Transverse colon (tissue), 4 donors: ENCODE measurements around the gene LIFR. TPM values are rescaled to one million over a fixed set of nuclear protein-coding genes. Genes with fewer than 3 reads are reported as not detected.

Source experiments
- DNase-seq: peaks from one replicate; pipeline ENCODE4 v3.0.0-alpha.2; 2019
- H3K27ac ChIP-seq, 4 donors: fragments of 200-600 bp; sonication (generic); 2 replicates each; pipeline ENCODE4 v1.5.1; 2016 to 2018; ENCODE audit warnings: inconsistent platforms in 4 of 4
- H3K27me3 ChIP-seq: fragments of 200-600 bp; sonication (generic); 2 replicates; pipeline ENCODE4 v1.5.1; 2017; ENCODE audit warnings: inconsistent platforms
- H3K36me3 ChIP-seq, 4 donors: fragments of 200-600 bp; sonication (generic); 2 replicates each; pipeline ENCODE4 v1.5.1; 2017 to 2019; ENCODE audit warnings: inconsistent platforms in 4 of 4
- H3K4me1 ChIP-seq, 4 donors: fragments of 200-600 bp; sonication (generic); 2 replicates each; pipeline ENCODE4 v1.5.1; 2017 to 2020; ENCODE audit warnings: inconsistent platforms in 4 of 4
- H3K4me3 ChIP-seq, 4 donors: fragments of 200-600 bp; sonication (generic); 1 replicate in 1 of 4; 2 replicates in 3 of 4; pipeline versions ENCODE4 v1.5.1 to v1.6.1; 2017 to 2019; ENCODE audit warnings: inconsistent platforms in 4 of 4
- H3K9me3 ChIP-seq, 2 donors: fragments of 200-600 bp; sonication (generic); 2 replicates each; pipeline ENCODE4 v1.5.1; 2017 to 2019; ENCODE audit warnings: inconsistent platforms in 2 of 2
- EP300 ChIP-seq: sonication (generic); formaldehyde crosslinking; IDR thresholded peaks from one replicate; pipeline ENCODE4 v1.6.1; 2017; ENCODE audit warnings: antibody characterized with exemption, low read depth
- POLR2A ChIP-seq: fragments of 450-650 bp; IDR thresholded peaks from one replicate; pipeline ENCODE4 v1.6.1; 2016; ENCODE audit warnings: antibody characterized with exemption, mild to moderate bottlenecking, moderate library complexity
- POLR2AphosphoS5 ChIP-seq, 3 donors: sonication (generic); formaldehyde crosslinking; IDR thresholded peaks; one replicate each; pipeline ENCODE4 v1.6.1; 2016; ENCODE audit warnings: antibody characterized with exemption in 3 of 3
- WGBS, 2 donors: methylation state at CpG; one replicate each; pipeline ENCODE4 v1.1.5; 2018; ENCODE audit warnings: low coverage in 1 of 2; 5-methylcytosine and 5-hydroxymethylcytosine counted together
- in situ Hi-C, 4 donors: fragments of 200-750 bp; cut with MboI; loops; one replicate each; pipeline versions ENCODE4 v1.15.0 to v1.15.1; 2017; ENCODE audit warnings: low sequenced_read_pairs in 3 of 4, low pct_ligation_motif_present in 1 of 4, low pct_unique_long_range_greater_than_20kb in 1 of 4
- intact Hi-C: fragments of 100-400 bp; cut with DNase I; formaldehyde crosslinking; loops from one replicate; pipeline ENCODE4 v1.15.1; 2023; ENCODE audit warnings: low total_unique reads
- total RNA-seq, 4 donors: library from RNA; depleted of rRNA; stranded (reverse); fragments of >200 nt; gene quantifications; one replicate each; pipeline ENCODE4 v1.1.0, GENCODE V29; 2016
- TF ChIP-seq, protein P1 (sequence below), 5 experiments: fragments of 200-600 bp in 3 of 5; fragments of 450-650 bp in 2 of 5; sonication (generic) in 3 of 5; IDR thresholded peaks; 1 replicate in 2 of 5; 2 replicates in 3 of 5; pipeline ENCODE4 v1.5.1; 2016 to 2017; ENCODE audit warnings: antibody characterized with exemption in 5 of 5, inconsistent platforms in 3 of 5, mild to moderate bottlenecking in 2 of 5, moderate library complexity in 1 of 5

The LIFR gene
- total RNA-seq, 4 donors from 2014 or later = 4.9 to 28.1 (median 12.8) TPM

DNA sequence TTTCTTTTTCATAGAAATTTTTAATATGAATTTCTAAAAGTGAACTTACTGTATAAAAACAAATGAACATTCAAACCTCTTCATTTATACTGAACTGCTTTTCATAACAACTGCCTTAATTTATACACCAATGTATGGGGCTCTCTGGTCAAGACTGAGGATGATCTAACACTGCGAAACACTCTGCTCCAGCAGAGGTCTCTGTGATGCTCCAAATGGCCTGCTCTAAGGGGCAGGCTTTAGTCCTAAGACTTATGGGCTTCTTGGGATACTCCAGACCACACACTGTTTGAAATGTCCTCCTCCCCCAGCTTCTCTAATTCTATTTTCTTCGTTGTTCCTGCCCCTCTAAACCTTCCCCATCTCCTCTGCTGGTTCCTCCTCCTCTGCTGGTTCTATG, 58.5 kb downstream of the LIFR start:
- intact Hi-C loops (no loop called here), in situ Hi-C loops (no loop called here)
- Histone ChIP-seq H3K36me3 (no peaks in the 10 kb centered on the region), H3K27me3 (no peaks in the 10 kb centered on the region), H3K4me1 (no peaks in the 10 kb centered on the region), H3K9me3 (no peaks in the 10 kb centered on the region), H3K4me3 (no peak overlapping the region), H3K27ac (no peak overlapping the region)
- no peak for TF ChIP-seq POLR2AphosphoS5 (IDR thresholded peaks at IDR 0.05)
- no peak for TF ChIP-seq EP300
- TF ChIP-seq POLR2A = no peak
- TF ChIP-seq, protein P1, sequence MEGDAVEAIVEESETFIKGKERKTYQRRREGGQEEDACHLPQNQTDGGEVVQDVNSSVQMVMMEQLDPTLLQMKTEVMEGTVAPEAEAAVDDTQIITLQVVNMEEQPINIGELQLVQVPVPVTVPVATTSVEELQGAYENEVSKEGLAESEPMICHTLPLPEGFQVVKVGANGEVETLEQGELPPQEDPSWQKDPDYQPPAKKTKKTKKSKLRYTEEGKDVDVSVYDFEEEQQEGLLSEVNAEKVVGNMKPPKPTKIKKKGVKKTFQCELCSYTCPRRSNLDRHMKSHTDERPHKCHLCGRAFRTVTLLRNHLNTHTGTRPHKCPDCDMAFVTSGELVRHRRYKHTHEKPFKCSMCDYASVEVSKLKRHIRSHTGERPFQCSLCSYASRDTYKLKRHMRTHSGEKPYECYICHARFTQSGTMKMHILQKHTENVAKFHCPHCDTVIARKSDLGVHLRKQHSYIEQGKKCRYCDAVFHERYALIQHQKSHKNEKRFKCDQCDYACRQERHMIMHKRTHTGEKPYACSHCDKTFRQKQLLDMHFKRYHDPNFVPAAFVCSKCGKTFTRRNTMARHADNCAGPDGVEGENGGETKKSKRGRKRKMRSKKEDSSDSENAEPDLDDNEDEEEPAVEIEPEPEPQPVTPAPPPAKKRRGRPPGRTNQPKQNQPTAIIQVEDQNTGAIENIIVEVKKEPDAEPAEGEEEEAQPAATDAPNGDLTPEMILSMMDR (IDR thresholded peaks at IDR 0.05) = no peak
- DNase-seq = no peak
- WGBS, 2 donors = 61 to 100% methylated on average over 1 to 2 of the region's 2 CpGs

DNA sequence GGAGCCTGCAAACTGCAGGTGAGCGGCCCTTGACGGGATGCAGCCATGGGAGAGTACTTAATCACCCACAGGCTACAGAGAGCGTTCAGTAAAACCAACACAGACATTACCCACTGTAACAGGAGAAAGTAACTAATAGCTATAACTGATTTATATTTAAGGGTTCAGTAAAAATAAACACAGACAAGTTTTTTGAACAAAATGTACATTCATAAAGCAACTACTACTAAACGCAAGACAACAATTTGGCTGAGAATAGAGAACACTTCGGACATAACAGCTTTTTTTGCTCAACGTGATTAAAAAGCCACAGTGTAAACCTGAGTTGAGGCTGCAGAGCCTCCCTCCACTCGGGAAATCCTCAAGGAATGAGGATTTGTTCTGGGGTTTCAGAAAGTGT, 61.7 kb downstream of the LIFR start:
- no peak overlapping the region for H3K4me3 ChIP-seq
- no peaks in the 10 kb centered on the region for H3K27me3 ChIP-seq
- TF ChIP-seq POLR2A (no peak), POLR2AphosphoS5 (IDR thresholded peaks at IDR 0.05) (no peak), EP300 (no peak)
- TF ChIP-seq, protein P1 (IDR thresholded peaks at IDR 0.05) = no peak
- no peaks in the 10 kb centered on the region for H3K9me3 ChIP-seq
- 74 to 80% methylated on average over 7 of the region's 7 CpGs for WGBS, 2 donors
- DNase-seq = no peak
- in situ Hi-C loops (no loop called here), intact Hi-C loops (no loop called here)
- H3K36me3 ChIP-seq = no peaks in the 10 kb centered on the region
- H3K4me1 ChIP-seq = no peaks in the 10 kb centered on the region
- no peak overlapping the region for H3K27ac ChIP-seq

DNA sequence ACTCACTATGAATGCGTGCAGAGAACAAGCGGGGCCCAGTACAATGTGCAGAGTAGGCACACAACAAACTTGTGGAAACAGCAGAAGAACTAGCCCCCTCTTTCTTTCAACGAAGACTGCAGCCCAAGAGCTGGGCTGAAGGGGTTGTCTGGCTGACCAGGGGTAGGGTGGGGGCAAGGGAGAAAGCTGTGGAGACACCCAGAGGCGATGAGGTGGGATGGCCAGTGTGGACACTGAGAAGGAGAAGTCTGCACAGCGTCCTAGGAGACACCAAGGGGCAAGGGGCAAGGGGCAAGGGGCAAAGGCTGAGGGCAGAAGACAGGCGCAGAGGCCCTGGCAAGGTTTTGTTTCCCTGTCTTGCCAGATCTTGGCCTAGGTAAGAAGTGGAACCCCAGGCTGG, 62.3 kb downstream of the LIFR start:
- H3K27me3 ChIP-seq = no peaks in the 10 kb centered on the region
- in situ Hi-C loops (no loop called here), intact Hi-C loops (no loop called here)
- DNase-seq = no peak
- H3K36me3 ChIP-seq = no peaks in the 10 kb centered on the region
- H3K4me3 ChIP-seq = no peak overlapping the region
- no peaks in the 10 kb centered on the region for H3K4me1 ChIP-seq
- H3K9me3 ChIP-seq = no peaks in the 10 kb centered on the region
- no peak overlapping the region for H3K27ac ChIP-seq
- TF ChIP-seq, protein P1 (IDR thresholded peaks at IDR 0.05) = no peak
- TF ChIP-seq POLR2AphosphoS5 (IDR thresholded peaks at IDR 0.05) (no peak), POLR2A (no peak), EP300 (no peak)
- 81 to 100% methylated on average over 2 to 6 of the region's 6 CpGs for WGBS, 2 donors

DNA sequence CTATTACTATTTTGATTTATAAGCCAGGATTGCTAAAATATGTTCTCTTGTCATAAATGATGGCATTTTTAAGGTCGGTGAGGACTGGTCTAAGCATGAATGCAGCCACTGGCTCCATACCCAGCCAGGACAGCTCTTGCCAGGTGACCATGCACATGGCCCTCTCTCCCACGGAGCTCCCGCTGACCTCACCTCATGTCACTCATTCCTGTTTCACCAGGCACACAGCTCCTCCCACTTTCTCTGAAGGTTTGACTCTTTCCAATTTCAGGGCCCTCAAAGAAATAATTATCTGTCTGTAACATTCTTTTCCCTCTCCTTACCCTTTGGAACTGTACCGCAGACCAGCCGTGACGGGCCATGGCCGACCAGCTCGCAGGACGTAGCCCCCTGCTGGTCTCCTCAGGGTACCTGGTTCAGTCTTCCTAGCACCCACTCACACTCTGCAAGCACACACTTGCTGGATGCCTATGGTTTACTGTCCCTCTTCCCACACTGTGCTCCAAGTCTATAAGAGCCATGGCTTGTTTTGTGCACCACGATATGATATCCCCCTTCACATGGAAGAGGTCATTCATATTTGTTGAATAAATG, 72.5 kb downstream of the LIFR start:
- Histone ChIP-seq H3K4me1 (no peaks in the 10 kb centered on the region), H3K27me3 (no peaks in the 10 kb centered on the region), H3K27ac (no peak overlapping the region), H3K4me3 (no peak overlapping the region), H3K9me3 (no peaks in the 10 kb centered on the region), H3K36me3 (no peaks in the 10 kb centered on the region)
- WGBS, 2 donors = 80 to 85% methylated on average over 6 to 10 of the region's 10 CpGs
- in situ Hi-C loops = no loop called here
- no peak for DNase-seq
- intact Hi-C loops = no loop called here
- no peak for TF ChIP-seq POLR2AphosphoS5 (IDR thresholded peaks at IDR 0.05)
- TF ChIP-seq, protein P1 (IDR thresholded peaks at IDR 0.05) = no peak
- TF ChIP-seq POLR2A = no peak
- no peak for TF ChIP-seq EP300
